ENCODE measurements around the gene CACHD1.
"Not testable (repeated sequence)": the region's sequence is repeated elsewhere in the genome, so short reads cannot be mapped to it uniquely, and the experiment has no call there.

Gene CACHD1

DNA sequence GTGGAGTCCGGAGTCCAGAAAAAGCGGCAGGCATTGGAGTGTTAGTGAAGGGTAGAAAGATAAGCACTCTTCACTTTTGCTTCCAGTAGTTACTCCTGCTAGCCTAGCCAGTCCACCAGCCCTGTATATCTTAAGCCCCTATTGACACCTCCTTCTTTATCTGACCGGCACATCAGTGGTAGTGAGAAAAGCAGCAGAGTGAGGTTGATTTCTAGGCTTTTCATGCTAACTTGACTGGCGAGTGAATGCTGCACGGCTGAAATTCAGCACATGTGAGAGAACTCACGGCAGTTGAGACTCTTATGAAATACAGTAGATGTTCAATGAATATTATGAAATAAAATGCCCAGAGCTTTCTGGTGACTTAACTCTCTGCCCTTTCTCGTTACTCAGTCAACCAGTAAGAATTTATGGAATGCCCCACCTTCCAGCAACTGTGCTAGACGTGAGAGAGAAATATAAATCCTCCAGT lies 128.2 kb downstream of the CACHD1 start:
- no peak for DNase-seq

GRCh38 chr1:64599242-64599641 lies 129.3 kb downstream of the CACHD1 start:
- no peak for DNase-seq

GRCh38 chr1:64601207-64601606 lies 131.3 kb downstream of the CACHD1 start:
- DNase-seq, result peak; percentile 84

GRCh38 chr1:64608005-64608650 lies 138.2 kb downstream of the CACHD1 start:
- no peak for DNase-seq

DNA sequence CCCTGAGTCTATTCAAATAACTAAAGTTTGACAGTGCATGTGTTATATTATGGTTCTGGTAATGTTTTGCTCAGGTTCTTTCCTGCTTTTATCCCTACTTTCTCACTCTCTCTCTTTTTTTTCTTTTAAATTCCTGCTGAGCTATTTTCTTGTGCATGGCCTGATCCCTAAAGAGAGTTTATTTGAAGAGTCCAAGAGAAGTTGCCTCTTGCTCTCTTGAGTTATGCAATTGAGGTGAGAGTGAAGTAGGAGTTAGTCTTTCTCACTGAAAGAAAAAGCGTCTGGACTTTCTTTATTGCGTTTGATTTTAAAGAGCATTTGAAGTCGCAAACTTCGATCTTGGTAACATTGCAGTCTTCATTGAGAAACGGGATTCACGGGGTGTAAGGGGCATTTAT lies 138.7 kb downstream of the CACHD1 start:
- DNase-seq, result no peak

DNA sequence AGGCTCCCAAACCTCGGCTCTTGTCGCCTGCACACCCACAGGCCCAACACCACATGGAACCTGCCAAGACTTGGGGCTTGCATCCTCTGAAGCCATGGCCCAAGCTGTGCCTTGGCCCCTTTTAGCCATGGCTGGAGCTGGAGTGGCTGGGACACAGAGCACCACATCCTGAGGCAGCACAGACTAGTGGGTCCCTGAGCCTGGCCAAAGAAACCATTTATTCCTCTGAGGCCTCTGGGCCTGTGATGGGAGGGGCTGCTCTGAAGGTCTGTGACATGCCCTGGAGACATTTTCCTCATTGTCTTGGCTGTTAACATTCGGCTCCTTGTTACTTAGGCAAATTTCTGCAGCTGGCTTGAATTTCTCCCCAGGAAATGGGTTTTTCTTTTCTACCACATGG lies 141.0 kb downstream of the CACHD1 start:
- not testable (repeated sequence) for DNase-seq

DNA sequence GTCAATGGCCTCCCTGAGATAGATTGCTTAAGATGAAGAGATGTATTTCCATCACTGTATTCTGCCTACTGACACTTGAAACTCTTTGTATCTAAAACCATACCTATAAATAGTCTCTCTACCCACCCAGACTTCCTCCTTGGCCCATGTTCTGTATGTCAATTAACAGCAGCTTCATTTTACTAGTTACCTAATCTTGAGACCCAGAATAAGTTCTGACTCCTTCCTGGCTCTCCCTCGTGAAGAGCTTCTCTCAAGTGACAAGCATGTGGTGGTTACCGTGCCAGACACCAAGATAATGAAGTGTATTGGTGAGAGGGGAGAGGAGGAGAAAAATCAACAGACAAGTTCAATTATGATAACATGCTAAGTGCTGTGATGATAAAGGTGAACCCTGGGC lies 146.1 kb downstream of the CACHD1 start:
- no peak for DNase-seq

- no peak for DNase-seq
These were observed 153.8 kb downstream of the CACHD1 start for GRCh38 chr1:64623750-64624191.

DNA sequence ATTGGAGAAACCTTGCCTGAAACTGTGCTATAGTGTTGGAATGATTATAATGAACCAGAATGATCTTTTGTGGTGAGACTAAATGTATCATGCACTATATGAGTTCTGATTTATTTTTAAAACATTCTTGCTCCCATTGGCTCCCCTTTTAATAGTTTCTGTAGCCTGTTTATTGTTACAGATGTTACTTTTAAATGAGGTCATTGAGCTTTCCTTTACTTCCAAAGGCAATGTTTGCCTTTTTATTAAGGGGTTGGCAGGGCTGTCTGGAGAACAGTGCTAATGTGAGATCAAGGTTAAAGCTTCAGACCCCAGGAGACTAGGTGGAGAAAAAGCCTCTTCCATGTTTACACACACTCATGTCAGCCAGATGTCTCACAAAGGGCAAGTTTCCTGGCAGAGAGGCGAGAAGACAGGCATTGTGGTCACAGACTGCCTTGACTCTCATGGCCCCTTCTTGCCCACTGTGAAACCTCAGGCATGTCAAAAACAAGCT lies 154.3 kb downstream of the CACHD1 start:
- DNase-seq, result peak; percentile 6

GRCh38 chr1:64624808-64625207 lies 154.9 kb downstream of the CACHD1 start:
- DNase-seq, result no peak

DNA sequence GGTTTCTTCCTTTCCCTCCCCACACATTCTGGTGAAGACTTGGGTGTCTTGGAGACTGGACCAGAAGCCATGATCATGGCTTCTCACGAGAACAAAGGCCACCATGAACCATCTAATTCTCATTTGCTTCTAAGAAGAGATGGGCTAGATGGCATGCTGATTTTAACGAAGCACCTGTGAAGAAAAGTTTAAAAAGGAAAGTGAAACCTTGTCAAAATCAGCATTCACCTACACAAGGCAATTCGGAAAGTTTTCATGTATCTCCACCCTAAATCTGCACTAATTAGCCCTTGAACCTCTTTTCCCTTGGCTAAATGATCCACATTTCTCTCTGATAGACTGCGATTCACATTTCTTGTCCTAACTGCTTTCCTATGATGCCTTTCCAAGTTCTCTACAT lies 160.7 kb downstream of the CACHD1 start:
- no peak for DNase-seq

- DNase-seq, result no peak
These were observed 161.6 kb downstream of the CACHD1 start for GRCh38 chr1:64631346-64632034.

- no peak for DNase-seq
These were observed 163.0 kb downstream of the CACHD1 start for GRCh38 chr1:64632936-64633335.

DNA sequence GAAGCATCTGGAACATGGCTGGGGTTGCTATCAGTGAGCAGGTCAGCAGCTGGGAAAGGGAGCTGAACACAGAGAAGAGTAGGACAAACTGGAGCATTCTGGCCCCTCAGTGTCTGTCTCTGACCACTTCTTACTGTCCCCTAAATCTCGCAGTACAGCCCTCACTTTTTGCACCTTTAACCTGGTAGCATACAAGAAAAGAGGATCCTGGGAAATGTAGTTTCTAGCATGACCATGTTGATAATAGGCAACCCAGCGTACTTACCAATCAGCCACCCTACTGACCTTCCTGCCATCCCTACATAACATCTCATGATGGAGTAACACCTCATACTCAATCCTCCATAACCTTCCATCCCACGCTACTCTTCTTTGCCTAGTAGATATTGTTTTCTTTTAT lies 175.8 kb downstream of the CACHD1 start:
- DNase-seq, result no peak

DNA sequence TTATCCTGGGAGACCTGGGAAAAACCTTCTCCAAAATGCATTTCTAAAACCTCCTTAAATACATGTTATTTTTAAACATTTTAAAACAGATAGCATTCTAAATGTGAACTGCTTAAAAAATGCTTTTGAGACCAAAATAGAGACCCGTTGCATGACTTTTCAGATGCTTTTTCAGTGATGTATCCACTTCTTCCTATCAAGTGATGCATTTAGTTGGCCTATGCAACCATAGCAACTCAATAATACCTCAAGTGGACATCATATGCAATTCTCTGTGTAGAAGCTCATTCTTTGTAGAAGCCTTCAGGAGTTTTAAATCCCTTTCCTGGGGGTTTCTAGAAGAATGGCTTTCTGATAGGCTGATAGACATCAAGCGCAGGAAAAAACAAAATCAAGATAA lies 180.5 kb downstream of the CACHD1 start:
- DNase-seq, result no peak

DNA sequence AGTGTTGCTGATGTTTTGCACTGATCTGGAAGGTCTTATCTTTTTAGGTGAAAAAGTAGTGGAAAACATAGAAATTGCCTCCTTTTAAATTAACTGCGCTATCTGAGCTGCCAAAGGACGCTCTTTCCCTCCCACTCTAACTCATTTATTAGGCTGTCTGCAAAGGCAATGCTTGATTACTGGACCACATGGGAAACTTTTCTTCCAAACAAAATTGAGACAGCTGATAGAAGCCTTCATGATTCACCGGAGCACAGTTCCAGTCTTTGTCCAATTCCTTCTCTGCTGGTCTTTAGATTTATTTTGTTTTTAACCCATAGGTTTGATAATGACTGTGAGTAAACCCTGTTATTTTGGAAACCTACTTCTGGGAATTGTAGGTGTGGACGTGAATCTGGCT lies 181.9 kb downstream of the CACHD1 start:
- DNase-seq, result no peak

DNA sequence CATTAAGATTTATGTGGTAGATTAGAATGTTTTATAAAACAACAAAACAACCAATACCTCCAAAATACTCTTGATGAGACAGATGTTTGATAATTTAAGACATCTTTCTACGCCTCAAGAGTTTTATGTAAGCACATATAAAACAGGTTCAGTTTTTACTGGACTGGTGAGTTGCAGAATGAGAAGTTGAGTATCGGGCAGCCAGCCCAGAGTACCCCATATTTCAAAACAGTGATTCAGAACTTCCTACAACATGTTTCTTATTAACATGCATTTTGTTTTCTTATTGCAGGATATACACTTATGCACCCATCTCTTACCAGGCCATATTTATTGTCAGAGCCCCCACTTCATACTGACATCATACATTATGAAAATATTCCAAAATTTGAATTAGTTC lies 183.5 kb downstream of the CACHD1 start:
- no peak for DNase-seq

DNA sequence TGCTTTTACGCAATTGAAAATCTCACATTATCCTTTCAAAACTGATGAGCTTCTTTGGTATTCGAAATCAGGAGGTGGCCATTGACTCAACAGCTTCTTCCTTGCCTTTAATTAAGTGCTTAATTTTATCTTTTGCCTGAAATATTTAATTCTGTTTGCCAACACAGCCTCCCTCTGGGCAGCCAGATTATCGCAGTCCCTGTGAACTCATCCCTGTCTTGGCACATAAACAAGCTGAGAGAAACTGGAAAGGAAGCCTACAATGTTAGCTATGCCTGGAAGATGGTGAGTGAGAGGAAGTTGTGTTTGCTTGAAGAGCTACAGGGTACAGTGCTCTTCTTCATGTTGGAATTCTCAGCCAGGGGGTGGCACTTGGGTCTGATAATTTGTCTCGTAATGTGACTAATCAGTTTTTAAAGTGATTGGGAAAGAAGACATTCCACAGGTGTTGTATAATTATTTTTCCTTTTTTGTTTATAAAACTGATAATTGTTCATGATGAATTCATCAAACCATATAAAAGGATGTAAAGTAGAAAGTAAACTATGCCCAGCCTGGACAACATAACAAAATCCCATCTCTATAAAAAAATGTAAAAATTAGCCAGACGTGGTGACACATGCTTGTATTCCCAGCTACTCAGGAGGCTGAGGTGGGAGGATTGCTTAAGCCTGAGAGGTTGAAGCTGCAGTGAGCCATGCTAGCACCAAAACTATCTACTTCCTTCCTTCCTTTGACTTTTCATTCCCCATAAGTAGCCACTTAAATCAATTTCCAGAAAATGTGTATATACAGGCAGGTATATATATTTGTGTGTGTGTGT lies 184.8 kb downstream of the CACHD1 start:
- DNase-seq, result no peak

GRCh38 chr1:64655861-64656260 lies 185.9 kb downstream of the CACHD1 start:
- DNase-seq, result no peak

DNA sequence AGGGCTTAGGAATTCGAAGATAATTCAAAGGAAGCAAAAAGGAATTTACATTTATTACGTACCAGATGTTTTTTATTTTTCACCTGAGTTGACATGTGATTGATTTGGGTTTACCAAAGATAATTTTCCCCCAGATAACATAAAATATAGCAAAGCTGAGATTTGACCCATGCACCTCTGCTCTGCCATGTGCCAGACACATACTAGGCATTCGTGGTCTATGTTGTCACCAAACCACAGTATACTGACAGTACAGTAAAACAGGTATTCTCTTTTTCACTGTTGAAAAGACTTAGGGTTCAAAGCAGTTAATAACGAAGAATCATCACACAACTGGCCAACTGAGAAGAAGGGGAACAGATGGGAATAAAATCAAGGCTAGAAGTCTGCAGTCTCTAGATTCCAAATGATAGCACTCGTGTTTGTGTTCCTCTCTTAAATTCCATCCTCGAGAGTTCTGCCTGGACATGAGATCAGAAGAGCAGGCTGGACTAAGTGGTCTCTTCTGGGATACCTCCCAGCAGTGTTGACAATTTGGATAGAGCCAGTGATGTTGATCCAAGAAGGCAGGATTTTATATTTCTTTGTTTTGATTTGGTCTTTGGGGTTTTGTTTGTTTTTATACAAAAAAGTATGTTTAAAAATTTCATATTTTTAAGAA lies 189.7 kb downstream of the CACHD1 start:
- no peak for DNase-seq

- no peak for DNase-seq
These were observed 193.7 kb downstream of the CACHD1 start for GRCh38 chr1:64663668-64664067.

- no peak for DNase-seq
These were observed 194.4 kb downstream of the CACHD1 start for GRCh38 chr1:64664299-64664698.

- DNase-seq, result no peak
These were observed 199.3 kb downstream of the CACHD1 start for GRCh38 chr1:64669098-64669675.

Measured in DMS 273 treated with DMSO at 0.1 percent for 48 hours (cell line).